A549 (cell line): ENCODE results near the gene TAF10.

ENCODE experiments used
- CHD2 ChIP-seq: fragments of 150-350 bp; IDR thresholded peaks from 2 replicates; pipeline ENCODE4 v1.6.1; 2014; ENCODE audit warnings: low read length; ENCODE audit not compliant: partially characterized antibody
- EP300 ChIP-seq, 2 experiments: fragments of >200 bp; sonication (Bioruptor Twin); formaldehyde crosslinking; IDR thresholded peaks; 2 replicates in 1 of 2; 3 replicates in 1 of 2; pipeline ENCODE4 v1.6.1; 2016 to 2017
- FOSL2 ChIP-seq, 2 experiments: fragments of 450-650 bp in 1 of 2; fragments of >200 bp in 1 of 2; sonication (Bioruptor Twin) in 1 of 2; formaldehyde crosslinking; IDR thresholded peaks; 2 replicates each; pipeline versions ENCODE4 v1.5.0 to v1.6.1; 2016 to 2020; ENCODE audit warnings: mild to moderate bottlenecking in 1 of 2, moderate library complexity in 1 of 2
- KDM1A ChIP-seq: fragments of 200-600 bp; sonication (generic); IDR thresholded peaks from 2 replicates; pipeline ENCODE4 v1.6.1; 2016; ENCODE audit warnings: low read depth, mild to moderate bottlenecking
- POLR2A ChIP-seq: IDR thresholded peaks from 2 replicates; pipeline ENCODE4 v1.6.1; 2012; ENCODE audit warnings: mild to moderate bottlenecking, low read length
- RAD21 ChIP-seq, 2 experiments: fragments of >200 bp in 1 of 2; sonication (Bioruptor Twin) in 1 of 2; formaldehyde crosslinking in 1 of 2; IDR thresholded peaks in 1 of 2; conservative IDR thresholded peaks in 1 of 2; 2 replicates in 1 of 2; 3 replicates in 1 of 2; pipeline ENCODE4 v1.6.1; 2012 to 2018; ENCODE audit warnings: inconsistent platforms in 1 of 2
- TF ChIP-seq, protein P1 (sequence below): fragments of >200 bp; sonication (Bioruptor Twin); formaldehyde crosslinking; IDR thresholded peaks from 3 replicates; pipeline ENCODE4 v1.5.1; 2016
- TF ChIP-seq, protein P2 (sequence below): fragments of 200-600 bp; sonication (generic); IDR thresholded peaks from 2 replicates; pipeline ENCODE4 v1.6.1; 2016; ENCODE audit warnings: antibody characterized with exemption, mild to moderate bottlenecking, moderate library complexity

DNA sequence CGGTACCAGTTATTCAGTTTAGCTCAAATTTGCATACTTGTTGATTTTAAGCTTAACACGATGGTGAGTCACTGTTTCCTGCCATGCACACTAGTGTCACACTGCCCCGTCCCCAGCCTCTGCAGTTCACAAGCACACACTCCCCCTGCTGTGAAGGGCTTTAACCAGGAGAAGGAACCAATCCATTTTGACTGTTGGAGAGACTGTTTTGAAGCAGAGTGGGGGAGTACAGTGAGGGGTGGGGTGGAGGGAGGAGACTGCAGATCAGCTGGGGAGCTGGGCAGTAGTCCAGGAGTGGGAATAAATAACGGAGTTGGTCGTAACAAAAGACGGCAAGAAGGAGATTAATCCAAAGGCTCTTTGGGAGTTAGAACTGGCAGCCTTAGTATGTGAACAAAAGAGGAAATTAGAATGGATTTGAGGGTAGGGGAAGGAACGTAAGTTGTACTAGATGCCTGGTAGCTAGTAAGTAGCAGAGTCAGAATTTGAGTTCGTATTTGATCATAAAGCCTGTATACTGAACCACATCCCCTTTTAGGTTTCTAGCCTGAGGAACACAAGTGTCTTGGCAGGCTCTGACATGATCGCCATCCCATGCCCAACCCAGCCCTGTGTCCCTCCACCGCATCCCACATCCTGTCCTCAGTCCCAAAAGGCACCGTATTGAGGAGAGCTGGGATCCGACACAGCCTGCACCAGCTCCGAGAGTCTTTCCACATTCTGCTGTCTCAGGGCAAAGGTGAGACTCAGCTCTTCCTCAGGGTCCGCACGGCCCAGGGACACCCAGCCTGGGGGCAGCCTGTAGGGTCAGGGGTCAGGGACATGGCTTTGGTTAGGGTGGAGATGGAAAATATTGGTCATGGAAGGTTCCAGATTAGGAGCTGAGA lies 6.3 kb upstream of the TAF10 start:
- no peak for TF ChIP-seq POLR2A
- TF ChIP-seq, protein P1, sequence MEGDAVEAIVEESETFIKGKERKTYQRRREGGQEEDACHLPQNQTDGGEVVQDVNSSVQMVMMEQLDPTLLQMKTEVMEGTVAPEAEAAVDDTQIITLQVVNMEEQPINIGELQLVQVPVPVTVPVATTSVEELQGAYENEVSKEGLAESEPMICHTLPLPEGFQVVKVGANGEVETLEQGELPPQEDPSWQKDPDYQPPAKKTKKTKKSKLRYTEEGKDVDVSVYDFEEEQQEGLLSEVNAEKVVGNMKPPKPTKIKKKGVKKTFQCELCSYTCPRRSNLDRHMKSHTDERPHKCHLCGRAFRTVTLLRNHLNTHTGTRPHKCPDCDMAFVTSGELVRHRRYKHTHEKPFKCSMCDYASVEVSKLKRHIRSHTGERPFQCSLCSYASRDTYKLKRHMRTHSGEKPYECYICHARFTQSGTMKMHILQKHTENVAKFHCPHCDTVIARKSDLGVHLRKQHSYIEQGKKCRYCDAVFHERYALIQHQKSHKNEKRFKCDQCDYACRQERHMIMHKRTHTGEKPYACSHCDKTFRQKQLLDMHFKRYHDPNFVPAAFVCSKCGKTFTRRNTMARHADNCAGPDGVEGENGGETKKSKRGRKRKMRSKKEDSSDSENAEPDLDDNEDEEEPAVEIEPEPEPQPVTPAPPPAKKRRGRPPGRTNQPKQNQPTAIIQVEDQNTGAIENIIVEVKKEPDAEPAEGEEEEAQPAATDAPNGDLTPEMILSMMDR, result no peak
- TF ChIP-seq, protein P2, sequence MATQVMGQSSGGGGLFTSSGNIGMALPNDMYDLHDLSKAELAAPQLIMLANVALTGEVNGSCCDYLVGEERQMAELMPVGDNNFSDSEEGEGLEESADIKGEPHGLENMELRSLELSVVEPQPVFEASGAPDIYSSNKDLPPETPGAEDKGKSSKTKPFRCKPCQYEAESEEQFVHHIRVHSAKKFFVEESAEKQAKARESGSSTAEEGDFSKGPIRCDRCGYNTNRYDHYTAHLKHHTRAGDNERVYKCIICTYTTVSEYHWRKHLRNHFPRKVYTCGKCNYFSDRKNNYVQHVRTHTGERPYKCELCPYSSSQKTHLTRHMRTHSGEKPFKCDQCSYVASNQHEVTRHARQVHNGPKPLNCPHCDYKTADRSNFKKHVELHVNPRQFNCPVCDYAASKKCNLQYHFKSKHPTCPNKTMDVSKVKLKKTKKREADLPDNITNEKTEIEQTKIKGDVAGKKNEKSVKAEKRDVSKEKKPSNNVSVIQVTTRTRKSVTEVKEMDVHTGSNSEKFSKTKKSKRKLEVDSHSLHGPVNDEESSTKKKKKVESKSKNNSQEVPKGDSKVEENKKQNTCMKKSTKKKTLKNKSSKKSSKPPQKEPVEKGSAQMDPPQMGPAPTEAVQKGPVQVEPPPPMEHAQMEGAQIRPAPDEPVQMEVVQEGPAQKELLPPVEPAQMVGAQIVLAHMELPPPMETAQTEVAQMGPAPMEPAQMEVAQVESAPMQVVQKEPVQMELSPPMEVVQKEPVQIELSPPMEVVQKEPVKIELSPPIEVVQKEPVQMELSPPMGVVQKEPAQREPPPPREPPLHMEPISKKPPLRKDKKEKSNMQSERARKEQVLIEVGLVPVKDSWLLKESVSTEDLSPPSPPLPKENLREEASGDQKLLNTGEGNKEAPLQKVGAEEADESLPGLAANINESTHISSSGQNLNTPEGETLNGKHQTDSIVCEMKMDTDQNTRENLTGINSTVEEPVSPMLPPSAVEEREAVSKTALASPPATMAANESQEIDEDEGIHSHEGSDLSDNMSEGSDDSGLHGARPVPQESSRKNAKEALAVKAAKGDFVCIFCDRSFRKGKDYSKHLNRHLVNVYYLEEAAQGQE, result no peak
- TF ChIP-seq CHD2, result no peak
- TF ChIP-seq EP300 (IDR thresholded peaks at IDR 0.05), result no peak
- TF ChIP-seq KDM1A, result no peak
- TF ChIP-seq FOSL2 (IDR thresholded peaks at IDR 0.05), result no peak
- TF ChIP-seq FOSL2 (CRISPR knock-in tag; IDR thresholded peaks at IDR 0.05), result no peak
- TF ChIP-seq RAD21 (conservative IDR thresholded peaks at IDR 0.05 in 1 of 2, IDR thresholded peaks at IDR 0.05 in 1 of 2), result no peak
